IPS-18c (cell line): ENCODE measurements around the gene NR1H2.

ENCODE experiments used
- H3K4me3 ChIP-seq: 2 replicates; pipeline ENCODE4 v1.7.0; 2013; ENCODE audit warnings: low read depth, mild to moderate bottlenecking, low read length, moderate library complexity; ENCODE audit not compliant: insufficient read depth
- H3K9me3 ChIP-seq: one replicate; pipeline ENCODE4 v1.6.1; 2013; ENCODE audit warnings: mild to moderate bottlenecking, low read length, moderate library complexity; ENCODE audit not compliant: control insufficient read depth, insufficient read depth

The NR1H2 gene

DNA sequence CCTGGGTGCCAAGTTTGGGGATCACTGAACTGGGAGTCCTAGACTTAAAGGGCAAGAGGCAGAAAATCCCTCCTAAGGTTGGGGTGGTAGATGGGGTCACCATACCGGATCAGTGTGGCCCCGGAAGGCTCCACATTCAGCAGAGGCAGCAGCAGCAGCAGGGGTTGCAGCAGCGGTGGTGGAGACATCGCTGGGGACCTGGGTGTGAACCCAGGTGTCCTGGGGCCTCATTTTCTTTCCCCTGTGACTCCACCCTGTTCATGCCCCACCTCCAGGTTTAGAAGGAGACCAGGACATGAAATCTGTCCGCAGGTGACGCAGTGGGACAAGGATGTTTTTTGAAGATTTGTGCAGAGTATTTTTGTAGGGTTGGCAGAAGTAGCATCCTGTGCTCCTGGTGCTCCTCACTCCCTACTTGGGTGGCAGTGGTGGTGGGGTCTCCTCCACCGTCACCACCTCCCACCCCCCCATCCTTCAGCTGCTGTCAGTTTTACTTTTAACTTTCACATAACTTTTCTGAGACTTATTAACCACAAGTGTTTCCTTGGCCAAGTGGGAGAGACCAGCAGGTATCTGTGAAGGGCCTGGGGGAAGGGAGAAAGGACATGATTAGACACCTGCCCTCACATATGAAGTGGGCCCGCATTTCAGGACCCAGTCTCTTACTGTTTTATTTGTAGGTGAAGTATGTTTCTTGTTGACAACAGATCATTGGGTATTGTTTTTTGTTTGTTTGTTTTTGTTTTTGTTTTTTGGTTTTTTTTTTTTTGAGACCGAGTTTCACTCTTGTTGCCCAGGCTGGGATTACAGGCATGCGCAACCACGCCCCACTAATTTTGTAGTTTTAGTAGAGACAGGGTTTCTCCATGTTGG is 10.6 kb upstream of the NR1H2 start, which contains the start of gene NAPSA:
TSS of gene NAPSA (minus strand) at position 206 of the 873 bp plus-strand sequence. CDS start at position 188, 18 bp downstream.
- Histone ChIP-seq H3K4me3 (no peak within 1 kb of the TSS), H3K9me3 (no peaks in the 10 kb centered on the region)

DNA sequence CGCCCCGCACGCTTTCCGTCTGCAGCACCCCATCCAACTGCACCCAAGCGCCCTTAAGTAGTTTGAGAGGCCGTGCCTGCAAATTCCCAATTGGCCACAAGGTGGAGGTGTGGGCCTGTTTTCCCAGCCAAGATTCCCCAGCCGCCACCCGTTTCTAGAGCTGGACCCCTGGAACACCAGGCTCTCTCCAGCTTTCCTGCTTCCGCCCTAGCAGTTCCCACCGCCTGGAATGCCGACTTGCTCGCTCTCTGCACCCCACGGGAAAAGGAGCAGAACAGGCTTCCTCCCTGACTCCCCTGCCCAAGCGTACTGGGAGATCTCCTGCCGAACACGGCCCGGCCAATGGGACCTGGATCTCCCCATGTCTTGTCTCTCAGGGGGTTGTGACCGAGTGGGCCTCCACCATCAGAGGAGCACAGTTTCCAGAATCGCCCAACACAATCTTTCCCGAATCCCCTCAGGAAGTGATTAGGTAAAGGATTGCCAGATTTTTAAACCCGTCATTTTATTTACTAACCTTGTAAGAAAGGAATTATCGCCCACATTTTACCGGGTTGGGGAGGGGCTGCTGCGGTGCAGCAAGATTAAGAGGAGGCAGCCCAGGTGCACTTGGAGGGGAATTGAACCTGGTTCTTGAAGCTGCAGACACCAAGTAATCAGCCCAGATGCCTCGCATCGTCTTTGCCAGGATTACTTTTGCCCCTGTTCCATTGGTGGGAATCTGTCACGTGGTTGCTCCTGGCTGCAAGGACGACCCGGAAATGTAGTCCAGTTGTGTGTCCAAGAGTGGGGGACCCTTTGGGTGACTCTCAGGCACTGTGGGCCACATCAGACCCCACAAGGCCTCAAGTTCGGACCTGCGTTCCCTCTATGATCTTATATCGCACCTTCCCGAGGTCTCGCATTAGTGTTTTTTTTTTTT is 7.3 kb upstream of the NR1H2 start:
- H3K9me3 ChIP-seq: no peaks in the 10 kb centered on the region
- H3K4me3 ChIP-seq: peak overlapping the region; percentile 62

DNA sequence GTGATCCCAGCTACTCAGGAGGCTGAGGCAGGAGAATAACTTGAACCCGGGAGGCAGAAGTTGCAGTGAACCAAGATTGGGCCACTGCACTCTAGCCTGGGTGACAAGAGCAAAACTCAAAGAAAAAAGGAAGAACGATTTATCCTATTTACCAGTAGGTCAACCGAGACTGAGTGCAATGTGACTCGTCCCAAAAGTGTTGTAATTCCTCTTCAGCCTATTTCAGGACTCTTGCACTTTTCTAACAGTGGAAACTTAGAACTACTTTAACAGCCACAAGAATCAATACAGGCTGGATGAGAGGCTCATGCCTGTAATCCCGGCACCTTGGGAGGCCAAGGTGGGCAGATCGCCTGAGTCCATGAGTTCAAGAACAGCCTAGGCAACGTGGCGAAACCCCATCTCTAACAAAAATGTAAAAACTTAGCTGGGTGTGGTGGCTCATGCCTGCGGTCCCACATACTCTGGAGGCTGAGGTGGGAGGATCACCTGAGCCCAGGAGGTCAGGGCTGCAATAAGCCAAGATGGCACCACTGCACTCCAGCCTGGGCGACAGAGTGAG is 4.3 kb upstream of the NR1H2 start:
- H3K9me3 ChIP-seq: no peaks in the 10 kb centered on the region
- no peak overlapping the region for H3K4me3 ChIP-seq

DNA sequence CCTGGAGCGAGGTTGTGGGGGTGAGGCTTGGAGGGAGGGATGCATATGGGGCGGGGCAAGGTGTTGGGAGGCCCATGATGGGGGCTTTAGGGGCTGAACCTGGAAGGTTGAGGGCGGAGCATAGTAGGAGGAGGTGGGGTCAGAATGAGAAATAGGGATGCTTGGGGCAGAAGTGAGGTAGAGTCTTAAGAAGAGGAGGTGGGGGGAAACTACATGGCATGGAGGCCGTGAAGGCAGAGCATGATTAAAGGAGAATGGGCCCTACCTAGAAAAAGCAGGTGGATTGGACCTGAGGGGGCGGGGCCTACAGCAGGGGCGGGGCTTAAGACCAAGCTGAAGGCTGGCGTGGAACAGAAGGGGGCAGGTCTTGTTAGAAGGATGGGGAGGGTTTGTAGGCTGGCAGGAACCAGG is 799 bp downstream of the NR1H2 start:
- H3K4me3 ChIP-seq: no peak overlapping the region

DNA sequence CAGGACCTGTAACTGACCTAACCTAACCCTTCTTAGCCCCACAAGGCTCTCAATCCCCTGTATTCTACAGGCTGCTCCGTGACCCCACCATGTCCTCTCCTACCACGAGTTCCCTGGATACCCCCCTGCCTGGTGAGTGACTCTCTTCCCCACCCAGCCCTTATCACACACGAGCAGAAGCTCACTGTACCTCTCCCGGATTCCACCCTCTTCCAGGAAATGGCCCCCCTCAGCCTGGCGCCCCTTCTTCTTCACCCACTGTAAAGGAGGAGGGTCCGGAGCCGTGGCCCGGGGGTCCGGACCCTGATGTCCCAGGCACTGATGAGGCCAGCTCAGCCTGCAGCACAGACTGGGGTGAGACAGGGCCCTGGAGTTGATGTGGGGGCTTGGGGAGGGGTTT is 1.3 kb downstream of the NR1H2 start:
- H3K9me3 ChIP-seq: no peaks in the 10 kb centered on the region
- no peak overlapping the region for H3K4me3 ChIP-seq

More for the DNA sequence above, 799 bp downstream of the NR1H2 start:
- no peaks in the 10 kb centered on the region for H3K9me3 ChIP-seq

DNA sequence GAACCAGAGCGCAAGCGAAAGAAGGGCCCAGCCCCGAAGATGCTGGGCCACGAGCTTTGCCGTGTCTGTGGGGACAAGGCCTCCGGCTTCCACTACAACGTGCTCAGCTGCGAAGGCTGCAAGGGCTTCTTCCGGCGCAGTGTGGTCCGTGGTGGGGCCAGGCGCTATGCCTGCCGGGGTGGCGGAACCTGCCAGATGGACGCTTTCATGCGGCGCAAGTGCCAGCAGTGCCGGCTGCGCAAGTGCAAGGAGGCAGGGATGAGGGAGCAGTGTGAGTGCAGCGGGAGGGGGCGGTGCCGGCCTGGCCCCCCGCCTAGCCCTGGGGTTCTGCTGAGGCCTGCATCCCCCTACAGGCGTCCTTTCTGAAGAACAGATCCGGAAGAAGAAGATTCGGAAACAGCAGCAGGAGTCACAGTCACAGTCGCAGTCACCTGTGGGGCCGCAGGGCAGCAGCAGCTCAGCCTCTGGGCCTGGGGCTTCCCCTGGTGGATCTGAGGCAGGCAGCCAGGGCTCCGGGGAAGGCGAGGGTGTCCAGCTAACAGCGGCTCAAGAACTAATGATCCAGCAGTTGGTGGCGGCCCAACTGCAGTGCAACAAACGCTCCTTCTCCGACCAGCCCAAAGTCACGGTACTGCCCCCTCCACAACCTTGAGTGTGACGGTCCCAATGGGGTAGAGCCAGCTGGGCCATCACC is 2.1 kb downstream of the NR1H2 start:
- H3K4me3 ChIP-seq: no peak overlapping the region
- H3K9me3 ChIP-seq: no peaks in the 10 kb centered on the region

DNA sequence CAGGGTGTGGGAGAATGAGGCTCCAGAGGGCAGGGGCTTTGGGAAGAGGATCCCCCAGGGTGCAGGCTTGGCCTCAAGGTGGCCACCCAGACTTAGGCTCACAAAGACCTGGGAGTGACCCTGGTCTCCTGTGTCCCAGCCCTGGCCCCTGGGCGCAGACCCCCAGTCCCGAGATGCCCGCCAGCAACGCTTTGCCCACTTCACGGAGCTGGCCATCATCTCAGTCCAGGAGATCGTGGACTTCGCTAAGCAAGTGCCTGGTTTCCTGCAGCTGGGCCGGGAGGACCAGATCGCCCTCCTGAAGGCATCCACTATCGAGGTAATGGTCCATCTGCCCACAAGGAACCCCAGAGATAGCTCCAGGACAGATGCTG is 2.6 kb downstream of the NR1H2 start:
- no peaks in the 10 kb centered on the region for H3K9me3 ChIP-seq
- no peak overlapping the region for H3K4me3 ChIP-seq

DNA sequence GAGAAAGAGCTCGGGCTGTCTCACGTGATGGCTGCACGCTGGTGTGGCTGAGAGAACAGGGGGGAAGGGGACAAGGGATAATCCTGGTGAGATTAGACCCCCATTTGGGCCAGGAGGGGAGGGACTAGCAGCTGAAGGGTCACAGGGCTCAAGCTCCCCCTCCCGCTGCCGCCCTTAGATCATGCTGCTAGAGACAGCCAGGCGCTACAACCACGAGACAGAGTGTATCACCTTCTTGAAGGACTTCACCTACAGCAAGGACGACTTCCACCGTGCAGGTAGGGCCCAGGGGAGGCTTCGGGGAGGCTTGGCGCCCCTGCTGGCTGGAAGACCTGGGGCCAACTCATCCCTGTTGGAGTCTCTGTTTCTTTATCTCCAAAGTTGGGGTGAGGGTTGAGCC is 3.3 kb downstream of the NR1H2 start:
- no peaks in the 10 kb centered on the region for H3K9me3 ChIP-seq
- no peak overlapping the region for H3K4me3 ChIP-seq

DNA sequence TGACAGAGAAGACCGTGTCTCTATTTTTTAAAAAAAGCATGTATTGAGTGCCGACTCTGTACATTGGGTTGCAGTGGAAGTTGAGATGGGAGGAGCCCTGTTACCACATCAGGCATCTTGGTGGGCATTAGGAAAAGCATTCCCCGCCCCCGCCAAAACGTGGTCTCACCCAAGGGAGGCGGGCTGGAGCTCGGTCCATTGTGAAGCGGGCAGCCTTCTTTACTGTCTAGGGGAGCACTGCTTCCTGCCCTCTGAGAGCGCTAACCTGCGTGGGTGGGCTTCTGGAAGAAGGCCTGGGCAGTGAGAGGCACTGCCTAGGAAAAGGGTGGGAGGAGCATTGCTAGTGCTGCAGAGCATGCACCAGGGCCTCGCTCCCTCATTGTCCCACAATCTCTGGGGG is 3.9 kb downstream of the NR1H2 start:
- Histone ChIP-seq H3K9me3 (no peaks in the 10 kb centered on the region), H3K4me3 (no peak overlapping the region)

DNA sequence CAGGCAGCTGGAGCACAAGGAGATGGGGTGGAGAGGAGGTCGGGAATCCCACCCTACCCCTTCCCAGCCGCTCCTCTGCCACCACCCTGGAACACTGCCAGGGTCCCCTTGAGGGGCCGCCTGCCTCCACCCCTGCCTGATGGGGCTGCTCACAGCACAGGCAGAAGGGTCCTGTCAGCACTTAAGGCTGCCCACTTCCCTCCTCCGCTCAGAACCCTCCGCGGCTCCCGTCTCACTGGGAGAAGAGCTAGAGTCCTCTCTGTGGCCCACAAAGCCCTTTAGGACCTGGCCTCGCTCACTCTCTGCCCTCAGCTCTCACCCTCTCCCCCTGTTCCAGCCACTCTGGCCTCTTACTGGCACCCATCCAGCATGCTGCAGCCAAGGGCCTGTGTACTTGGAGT is 4.5 kb downstream of the NR1H2 start:
- H3K4me3 ChIP-seq: no peak overlapping the region
- H3K9me3 ChIP-seq: no peaks in the 10 kb centered on the region

DNA sequence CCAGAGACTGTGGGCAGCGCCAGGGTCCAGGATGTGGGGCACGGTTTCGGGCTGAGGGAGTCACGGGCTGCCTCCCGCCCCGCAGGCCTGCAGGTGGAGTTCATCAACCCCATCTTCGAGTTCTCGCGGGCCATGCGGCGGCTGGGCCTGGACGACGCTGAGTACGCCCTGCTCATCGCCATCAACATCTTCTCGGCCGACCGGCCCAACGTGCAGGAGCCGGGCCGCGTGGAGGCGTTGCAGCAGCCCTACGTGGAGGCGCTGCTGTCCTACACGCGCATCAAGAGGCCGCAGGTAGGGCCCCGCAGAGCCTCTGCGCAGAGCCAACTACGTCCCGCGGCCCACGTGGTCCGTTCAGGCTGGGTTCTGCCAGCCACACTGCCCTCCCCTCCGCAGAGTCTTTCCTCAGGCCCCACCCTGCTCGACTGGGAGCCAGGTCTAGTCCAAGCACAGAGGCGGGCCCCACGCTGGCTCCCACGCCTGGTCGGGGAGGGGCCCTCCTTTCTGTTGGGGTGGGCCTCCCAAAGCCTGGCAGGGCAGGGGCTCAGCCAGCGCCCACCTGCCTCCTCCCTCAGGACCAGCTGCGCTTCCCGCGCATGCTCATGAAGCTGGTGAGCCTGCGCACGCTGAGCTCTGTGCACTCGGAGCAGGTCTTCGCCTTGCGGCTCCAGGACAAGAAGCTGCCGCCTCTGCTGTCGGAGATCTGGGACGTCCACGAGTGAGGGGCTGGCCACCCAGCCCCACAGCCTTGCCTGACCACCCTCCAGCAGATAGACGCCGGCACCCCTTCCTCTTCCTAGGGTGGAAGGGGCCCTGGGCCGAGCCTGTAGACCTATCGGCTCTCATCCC is 5.8 kb downstream of the NR1H2 start:
- Histone ChIP-seq H3K9me3 (no peaks in the 10 kb centered on the region), H3K4me3 (no peak overlapping the region)

DNA sequence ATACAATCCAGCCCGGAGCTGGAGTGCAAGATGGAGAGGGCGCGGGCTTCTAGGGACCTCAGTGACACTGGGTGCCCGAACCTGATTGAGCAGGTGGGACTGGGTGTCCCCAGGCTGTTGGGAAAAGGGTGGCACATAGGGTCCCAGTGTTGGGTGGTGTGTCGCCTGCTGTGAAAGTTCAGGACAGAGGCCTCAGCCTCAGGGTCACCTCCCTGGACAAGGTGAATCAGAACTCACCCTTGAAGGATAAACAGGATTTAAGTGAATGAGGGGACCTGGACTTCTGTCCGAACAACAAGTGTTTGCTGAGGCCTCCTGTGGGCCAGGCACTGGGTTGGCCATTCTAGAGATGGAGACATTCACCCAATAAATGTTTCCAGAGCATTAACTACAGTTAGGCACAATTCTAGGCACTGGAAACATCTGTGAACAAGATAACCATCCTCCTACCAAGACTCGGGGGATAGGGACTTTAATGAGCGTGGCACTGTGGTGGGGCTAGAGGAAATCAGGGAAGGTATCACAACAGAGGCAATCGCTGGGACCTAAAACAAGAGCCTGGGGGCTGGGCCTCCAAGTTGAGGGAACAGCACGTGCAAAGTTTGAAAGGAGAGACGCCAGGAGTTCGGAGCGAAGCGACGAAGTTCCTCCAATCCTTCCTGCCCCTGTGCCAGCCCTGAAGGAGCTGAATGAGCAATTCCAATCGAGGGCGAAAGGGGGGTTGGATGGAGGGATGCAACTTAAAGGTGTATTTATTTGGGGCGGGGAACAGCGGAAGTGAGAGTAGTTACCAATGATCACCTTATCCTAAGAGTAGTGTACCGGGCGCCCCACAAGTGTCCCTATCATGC is 7.0 kb downstream of the NR1H2 start:
- peak overlapping the region; percentile 51; the same call in 1 of the 2 replicates for H3K4me3 ChIP-seq

DNA sequence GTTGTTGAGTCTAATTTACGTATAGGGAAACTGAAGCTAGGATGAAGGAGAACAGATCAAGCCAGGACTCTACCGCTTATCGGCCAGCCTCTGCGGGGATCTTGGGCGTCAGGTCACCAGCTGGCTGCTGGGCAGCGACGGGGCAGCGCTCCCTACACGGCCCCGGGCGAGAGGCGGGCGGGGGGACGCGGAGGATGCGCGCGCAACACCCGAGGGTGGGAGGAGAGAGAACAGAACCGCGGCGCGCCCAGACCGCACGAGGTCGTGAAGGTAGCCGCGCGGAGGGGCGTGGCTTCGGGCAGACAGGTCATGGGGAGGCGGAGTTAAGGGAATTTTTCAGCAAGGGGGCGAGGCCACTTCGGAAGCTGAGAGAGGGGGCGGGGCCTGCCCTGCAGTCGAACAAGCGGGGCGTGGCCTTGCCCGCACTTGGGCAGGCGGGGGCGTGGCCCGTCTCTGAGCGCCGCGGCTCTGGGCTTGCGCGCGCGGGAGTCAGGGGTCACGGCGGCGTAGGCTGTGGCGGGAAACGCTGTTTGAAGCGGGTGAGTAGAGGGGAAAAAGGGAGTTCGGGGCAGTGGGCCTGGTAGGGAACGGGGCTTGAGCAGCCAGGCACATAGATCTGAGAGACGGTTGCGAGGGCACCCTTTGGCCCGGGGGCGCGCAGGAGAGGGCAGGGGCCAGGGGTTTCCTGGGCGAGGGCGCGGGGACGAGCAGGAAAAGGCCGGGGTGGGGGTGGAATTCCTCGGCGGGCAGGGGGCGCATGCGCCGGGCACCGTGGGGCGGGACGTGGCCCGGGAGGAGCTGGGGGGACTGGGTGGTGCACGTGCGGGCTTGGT is 7.8 kb downstream of the NR1H2 start, which contains the start of gene POLD1:
TSS of gene POLD1 (plus strand) at position 496 of the 833 bp plus-strand sequence. CDS start 14,505 bp downstream, outside the sequence.
- Histone ChIP-seq H3K9me3 (no peaks in the 10 kb centered on the region), H3K4me3 (peak within 1 kb of the TSS; percentile 51)

More for the DNA sequence above, 7.0 kb downstream of the NR1H2 start:
- no peaks in the 10 kb centered on the region for H3K9me3 ChIP-seq

DNA sequence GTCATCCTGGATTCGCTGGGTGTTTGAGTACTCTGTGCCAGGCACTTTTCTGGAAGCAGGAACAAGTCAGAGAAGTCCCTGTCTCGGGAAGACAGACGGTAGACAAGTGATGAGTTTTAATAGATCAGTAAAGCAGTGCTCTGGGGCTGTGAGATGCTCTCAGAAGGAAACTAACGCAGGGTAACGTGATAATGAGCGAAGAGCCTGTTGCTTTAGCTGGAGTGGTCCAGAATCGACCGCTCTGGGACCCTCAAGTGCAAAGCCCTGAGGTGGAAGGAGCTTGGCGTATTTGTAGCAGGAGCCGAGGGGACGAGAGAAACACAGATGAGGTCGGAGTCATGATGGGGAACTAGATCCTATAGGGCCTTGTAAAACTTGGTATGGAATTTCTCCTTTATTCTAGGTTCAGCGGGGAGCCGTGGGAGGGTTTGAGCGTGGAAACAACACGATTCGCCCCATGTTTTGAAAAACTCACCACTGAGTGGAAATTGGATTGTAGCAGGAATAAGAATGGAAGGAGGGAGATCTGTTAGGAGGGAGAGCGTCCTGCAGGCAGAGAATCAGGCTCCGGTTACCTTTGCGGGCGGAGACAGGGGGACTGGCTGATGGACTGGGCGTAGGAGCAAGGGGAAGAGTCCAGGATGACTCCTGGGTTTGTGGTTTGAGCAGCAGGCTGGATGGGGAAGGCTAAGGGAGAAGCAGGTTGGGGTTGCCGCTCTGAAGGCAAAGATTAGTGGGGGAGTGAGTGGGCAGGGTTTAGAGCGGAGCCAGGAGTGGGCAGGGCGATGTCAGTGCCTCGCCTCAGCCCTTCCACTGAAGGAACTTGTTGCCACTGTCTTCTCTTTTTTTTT is 8.7 kb downstream of the NR1H2 start:
- no peaks in the 10 kb centered on the region for H3K9me3 ChIP-seq

More for the DNA sequence above, 8.7 kb downstream of the NR1H2 start:
- H3K4me3 ChIP-seq: peak overlapping the region; percentile 51
